H1 (cell line): ENCODE data around the gene POU6F2.
"Not testable (repeated sequence)": the region's sequence is repeated elsewhere in the genome, so short reads cannot be mapped to it uniquely, and the experiment has no call there.

Experiments used
- CHD2 ChIP-seq: IDR thresholded peaks from 2 replicates; pipeline ENCODE4 v1.6.1; 2012; ENCODE audit warnings: low read length, improper control_type of control experiment
- CTCF ChIP-seq, 3 experiments: IDR thresholded peaks; 1 replicate in 2 of 3; 2 replicates in 1 of 3; pipeline versions ENCODE4 v1.5.1 to v1.6.1; 2011; ENCODE audit warnings: low read length in 3 of 3, mild to moderate bottlenecking in 3 of 3, inconsistent platforms in 2 of 3, low read depth in 1 of 3, moderate library complexity in 1 of 3; ENCODE audit not compliant: insufficient read depth in 1 of 3; ENCODE audit errors: control extremely low read depth in 1 of 3
- EP300 ChIP-seq, 2 experiments: IDR thresholded peaks; 1 replicate in 1 of 2; 2 replicates in 1 of 2; pipeline ENCODE4 v1.6.1; 2011 to 2012; ENCODE audit warnings: low read depth in 2 of 2, low read length in 2 of 2, mild to moderate bottlenecking in 2 of 2, borderline replicate concordance in 1 of 2, inconsistent platforms in 1 of 2, moderate library complexity in 1 of 2
- GABPA ChIP-seq: IDR thresholded peaks from 2 replicates; pipeline ENCODE4 v1.6.1; 2011; ENCODE audit warnings: mild to moderate bottlenecking, low read length, moderate library complexity, borderline replicate concordance; ENCODE audit not compliant: insufficient read depth
- JUN ChIP-seq: IDR thresholded peaks from 2 replicates; pipeline ENCODE4 v1.6.1; 2011; ENCODE audit warnings: low read depth, mild to moderate bottlenecking, improper control_type of control experiment, low read length
- POLR2A ChIP-seq, 2 experiments: IDR thresholded peaks; 1 replicate in 1 of 2; 2 replicates in 1 of 2; pipeline ENCODE4 v1.6.1; 2011; ENCODE audit warnings: low read depth in 2 of 2, low read length in 2 of 2, mild to moderate bottlenecking in 2 of 2; ENCODE audit errors: control extremely low read depth in 1 of 2
- POLR2AphosphoS5 ChIP-seq: IDR thresholded peaks from 2 replicates; pipeline ENCODE4 v1.6.1; 2011; ENCODE audit warnings: low read depth, low read length
- RAD21 ChIP-seq, 2 experiments: IDR thresholded peaks in 1 of 2; conservative IDR thresholded peaks in 1 of 2; 2 replicates each; pipeline ENCODE4 v1.6.1; 2011; ENCODE audit warnings: low read depth in 2 of 2, low read length in 2 of 2, improper control_type of control experiment in 1 of 2, inconsistent platforms in 1 of 2, mild to moderate bottlenecking in 1 of 2, moderate library complexity in 1 of 2
- RNF2 ChIP-seq: fragments of 200-900, 300-1000 bp; sonication (generic); IDR thresholded peaks from 2 replicates; pipeline ENCODE4 v1.7.1; 2016; ENCODE audit warnings: borderline replicate concordance, low read depth, mild to moderate bottlenecking, antibody characterized with exemption, low read length; ENCODE audit not compliant: poor library complexity, severe bottlenecking; ENCODE audit errors: missing control alignments
- USF2 ChIP-seq: IDR thresholded peaks from 2 replicates; pipeline ENCODE4 v1.6.1; 2011; ENCODE audit warnings: low read length, improper control_type of control experiment

- TF ChIP-seq RNF2; EP300 (IDR thresholded peaks at IDR 0.05; ENCODE audit: borderline replicate concordance in 1 of 2, low read depth in 2 of 2, low read length in 2 of 2); POLR2AphosphoS5; CTCF (IDR thresholded peaks at IDR 0.05; ENCODE audit: control extremely low read depth in 1 of 3, insufficient read depth in 1 of 3, low read depth in 1 of 3, low read length in 3 of 3); USF2; POLR2A (IDR thresholded peaks at IDR 0.05; ENCODE audit: control extremely low read depth in 1 of 2, low read depth in 2 of 2, low read length in 2 of 2); RAD21 (IDR thresholded peaks at IDR 0.05 in 1 of 2, conservative IDR thresholded peaks at IDR 0.05 in 1 of 2; ENCODE audit: low read depth in 2 of 2, low read length in 2 of 2); GABPA; JUN; CHD2: not testable (repeated sequence)
These were observed 35.6 kb downstream of the POU6F2 start for GRCh38 chr7:39013049-39013939.
